Measurements from ENCODE around the gene RYR2. TPM values are rescaled to one million over a fixed set of nuclear protein-coding genes. Genes with fewer than 3 reads are reported as not detected.
A peak's percentile ranks its signal among the peaks of the same experiment; 100 is the strongest.

The RYR2 gene
- total and polyA plus RNA-seq, 4 donors: 0.43 to 11.6 (median 2.0) TPM

- Histone ChIP-seq H3K36me3 (ENCODE audit: control insufficient read depth in 4 of 4, insufficient read depth in 4 of 4, low read length in 4 of 4) (no peaks in the 10 kb centered on the region), H3K4me3 (no peak overlapping the region), H3K9me3 (ENCODE audit: control insufficient read depth in 4 of 4, insufficient read depth in 3 of 4, low read length in 3 of 4) (no peaks in the 10 kb centered on the region), H3K27me3 (ENCODE audit: control insufficient read depth in 3 of 3, insufficient read depth in 3 of 3, low read length in 2 of 3) (no peaks in the 10 kb centered on the region), H3K9ac (ENCODE audit: insufficient read depth in 1 of 2, low read length in 2 of 2) (peak overlapping the region in 1 of 2 donors; percentile 3), H3K27ac (ENCODE audit: low read depth in 1 of 2, low read length in 1 of 2) (peak overlapping the region in 1 of 2 donors; percentile 66), H3K4me1 (ENCODE audit: control insufficient read depth in 5 of 5, insufficient read depth in 5 of 5, low read length in 5 of 5) (peaks cover 0 to 18% (median 6%) of the 10 kb centered on the region in 5 donors)
- ATAC-seq (ENCODE audit: insufficient read depth, low FRiP score) (no peak), DNase-seq (peak; percentile 23 to 71 (median 66))
- 55 to 74% methylated on average over 7 of the region's 7 CpGs for WGBS, 2 donors
- TF ChIP-seq, protein P1, sequence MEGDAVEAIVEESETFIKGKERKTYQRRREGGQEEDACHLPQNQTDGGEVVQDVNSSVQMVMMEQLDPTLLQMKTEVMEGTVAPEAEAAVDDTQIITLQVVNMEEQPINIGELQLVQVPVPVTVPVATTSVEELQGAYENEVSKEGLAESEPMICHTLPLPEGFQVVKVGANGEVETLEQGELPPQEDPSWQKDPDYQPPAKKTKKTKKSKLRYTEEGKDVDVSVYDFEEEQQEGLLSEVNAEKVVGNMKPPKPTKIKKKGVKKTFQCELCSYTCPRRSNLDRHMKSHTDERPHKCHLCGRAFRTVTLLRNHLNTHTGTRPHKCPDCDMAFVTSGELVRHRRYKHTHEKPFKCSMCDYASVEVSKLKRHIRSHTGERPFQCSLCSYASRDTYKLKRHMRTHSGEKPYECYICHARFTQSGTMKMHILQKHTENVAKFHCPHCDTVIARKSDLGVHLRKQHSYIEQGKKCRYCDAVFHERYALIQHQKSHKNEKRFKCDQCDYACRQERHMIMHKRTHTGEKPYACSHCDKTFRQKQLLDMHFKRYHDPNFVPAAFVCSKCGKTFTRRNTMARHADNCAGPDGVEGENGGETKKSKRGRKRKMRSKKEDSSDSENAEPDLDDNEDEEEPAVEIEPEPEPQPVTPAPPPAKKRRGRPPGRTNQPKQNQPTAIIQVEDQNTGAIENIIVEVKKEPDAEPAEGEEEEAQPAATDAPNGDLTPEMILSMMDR (IDR thresholded peaks at IDR 0.05; ENCODE audit: control extremely low read depth, extremely low read depth): no peak
Measured at GRCh38 chr1:237171454-237172117, 129.6 kb downstream of the RYR2 start.

GRCh38 chr1:237172118-237172485, 130.1 kb downstream of the RYR2 start:
- WGBS, 2 donors: 71 to 79% methylated on average over 1 of the region's 1 CpG
- Histone ChIP-seq H3K27me3 (ENCODE audit: control insufficient read depth in 3 of 3, insufficient read depth in 3 of 3, low read length in 2 of 3) (no peaks in the 10 kb centered on the region), H3K27ac (ENCODE audit: low read depth in 1 of 2, low read length in 1 of 2) (peak overlapping the region in 1 of 2 donors; percentile 66), H3K9ac (ENCODE audit: insufficient read depth in 1 of 2, low read length in 2 of 2) (peak overlapping the region in 1 of 2 donors; percentile 3), H3K4me1 (ENCODE audit: control insufficient read depth in 5 of 5, insufficient read depth in 5 of 5, low read length in 5 of 5) (peaks cover 0 to 18% (median 3%) of the 10 kb centered on the region in 5 donors), H3K4me3 (no peak overlapping the region), H3K9me3 (ENCODE audit: control insufficient read depth in 4 of 4, insufficient read depth in 3 of 4, low read length in 3 of 4) (no peaks in the 10 kb centered on the region), H3K36me3 (ENCODE audit: control insufficient read depth in 4 of 4, insufficient read depth in 4 of 4, low read length in 4 of 4) (no peaks in the 10 kb centered on the region)
- TF ChIP-seq, protein P1 (IDR thresholded peaks at IDR 0.05; ENCODE audit: control extremely low read depth, extremely low read depth): no peak
- DNase-seq: no peak
- ATAC-seq (ENCODE audit: insufficient read depth, low FRiP score): no peak

DNA sequence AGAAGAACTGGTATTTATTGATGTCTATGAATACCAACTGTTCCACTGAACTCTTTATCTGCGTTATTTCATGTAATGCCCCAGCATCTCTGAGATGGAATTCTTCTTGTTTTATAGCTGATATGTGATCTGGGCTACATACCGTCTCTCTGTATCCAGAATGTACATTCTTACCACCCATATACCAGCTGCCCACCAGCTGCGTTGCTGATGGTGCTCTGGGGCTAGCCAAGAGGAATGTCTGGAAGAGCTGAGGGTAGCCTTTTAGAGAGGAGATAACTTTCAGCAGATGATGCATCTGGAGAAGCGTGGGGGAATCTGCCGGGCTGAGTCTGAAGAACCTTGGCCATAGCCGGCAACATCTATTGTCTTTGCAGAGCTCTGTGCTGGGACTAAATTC, 137.5 kb downstream of the RYR2 start:
- no peaks in the 10 kb centered on the region for H3K9me3 ChIP-seq (ENCODE audit: control insufficient read depth in 4 of 4, insufficient read depth in 3 of 4, low read length in 3 of 4)
- no peak for ATAC-seq (ENCODE audit: insufficient read depth, low FRiP score)
- WGBS, 2 donors: 91 to 93% methylated on average over 6 of the region's 6 CpGs

More for the DNA sequence above, 137.5 kb downstream of the RYR2 start:
- no peaks in the 10 kb centered on the region for H3K36me3 ChIP-seq (ENCODE audit: control insufficient read depth in 4 of 4, insufficient read depth in 4 of 4, low read length in 4 of 4)
- peaks cover 0 to 17% (median 7%) of the 10 kb centered on the region in 5 donors for H3K4me1 ChIP-seq (ENCODE audit: control insufficient read depth in 5 of 5, insufficient read depth in 5 of 5, low read length in 5 of 5)
- no peak for DNase-seq
- H3K27me3 ChIP-seq (ENCODE audit: control insufficient read depth in 3 of 3, insufficient read depth in 3 of 3, low read length in 2 of 3): no peaks in the 10 kb centered on the region
- TF ChIP-seq, protein P1 (IDR thresholded peaks at IDR 0.05; ENCODE audit: control extremely low read depth, extremely low read depth): no peak
- H3K9ac ChIP-seq (ENCODE audit: insufficient read depth in 1 of 2, low read length in 2 of 2): no peak overlapping the region
- no peak overlapping the region for H3K4me3 ChIP-seq
- H3K27ac ChIP-seq (ENCODE audit: low read depth in 1 of 2, low read length in 1 of 2): no peak overlapping the region
